Sigmoid colon (tissue), 7 donors: Measurements from ENCODE around the gene TJP2. TPM values are rescaled to one million over a fixed set of nuclear protein-coding genes. Genes with fewer than 3 reads are reported as not detected.

Experiments used
- DNase-seq: peaks from one replicate; pipeline ENCODE4 v3.0.0-alpha.2; 2019
- H3K27ac ChIP-seq, 4 donors: fragments of 200-600 bp; sonication (generic); one replicate each; pipeline ENCODE4 v1.5.1; 2016 to 2019; ENCODE audit warnings: mild to moderate bottlenecking in 1 of 4
- H3K27me3 ChIP-seq, 3 donors: fragments of 200-600 bp; sonication (generic); one replicate each; pipeline ENCODE4 v1.5.1; 2019; ENCODE audit warnings: mild to moderate bottlenecking in 1 of 3
- H3K36me3 ChIP-seq, 4 donors: fragments of 200-600 bp; sonication (generic); one replicate each; pipeline ENCODE4 v1.5.1; 2016 to 2019
- H3K4me1 ChIP-seq, 4 donors: fragments of 200-600 bp; sonication (generic); one replicate each; pipeline ENCODE4 v1.5.1; 2017 to 2019
- H3K4me3 ChIP-seq, 4 donors: fragments of 200-600 bp; sonication (generic); one replicate each; pipeline ENCODE4 v1.5.1; 2017 to 2019; ENCODE audit warnings: mild to moderate bottlenecking in 2 of 4, moderate library complexity in 1 of 4
- H3K9me3 ChIP-seq, 4 donors: fragments of 200-600 bp in 3 of 4; sonication (generic) in 3 of 4; one replicate each; pipeline versions ENCODE4 v1.5.1 to v1.6.1; 2013 to 2019
- EP300 ChIP-seq, 4 donors: sonication (generic); formaldehyde crosslinking; IDR thresholded peaks; one replicate each; pipeline ENCODE4 v1.6.1; 2017; ENCODE audit warnings: antibody characterized with exemption in 4 of 4
- POLR2A ChIP-seq, 2 donors: fragments of 450-650 bp; IDR thresholded peaks; one replicate each; pipeline ENCODE4 v1.6.1; 2016; ENCODE audit warnings: antibody characterized with exemption in 2 of 2, mild to moderate bottlenecking in 2 of 2, moderate library complexity in 2 of 2
- POLR2AphosphoS5 ChIP-seq, 4 donors: sonication (generic); formaldehyde crosslinking; IDR thresholded peaks; one replicate each; pipeline ENCODE4 v1.6.1; 2017; ENCODE audit warnings: antibody characterized with exemption in 4 of 4
- WGBS, 2 donors: extraction: QIAGEN DNeasy Blood & Tissue Kit; methylation state at CpG; one replicate each; pipeline ENCODE4 v1.1.7; 2013; 5-methylcytosine and 5-hydroxymethylcytosine counted together
- intact Hi-C: fragments of 100-400 bp; cut with DNase I; formaldehyde crosslinking; loops from one replicate; pipeline ENCODE4 v1.15.1; 2023
- polyA plus RNA-seq, 3 donors: library from polyadenylated mRNA; stranded (reverse); fragments of 200-250 nt; gene quantifications; one replicate each; pipeline ENCODE4 v1.2.3, GENCODE V29; 2013
- total RNA-seq, 4 donors: library from RNA; depleted of rRNA; stranded (reverse); fragments of >200 nt; gene quantifications; one replicate each; pipeline ENCODE4 v1.1.0, GENCODE V29; 2016
- TF ChIP-seq, protein P1 (sequence below), 4 experiments: fragments of 450-650 bp in 3 of 4; fragments of 200-600 bp in 1 of 4; IDR thresholded peaks; one replicate each; pipeline ENCODE4 v1.5.1; 2016 to 2019; ENCODE audit warnings: antibody characterized with exemption in 4 of 4, mild to moderate bottlenecking in 3 of 4, moderate library complexity in 2 of 4
- donor health status: healthy with polysubstance abuse.
- donor health status: Bipolar disorder and iron deficiency.
- donor health status: healthy.

TJP2 gene
- total and polyA plus RNA-seq, 7 donors, result 16.1 to 46.5 (median 27.8) TPM

DNA sequence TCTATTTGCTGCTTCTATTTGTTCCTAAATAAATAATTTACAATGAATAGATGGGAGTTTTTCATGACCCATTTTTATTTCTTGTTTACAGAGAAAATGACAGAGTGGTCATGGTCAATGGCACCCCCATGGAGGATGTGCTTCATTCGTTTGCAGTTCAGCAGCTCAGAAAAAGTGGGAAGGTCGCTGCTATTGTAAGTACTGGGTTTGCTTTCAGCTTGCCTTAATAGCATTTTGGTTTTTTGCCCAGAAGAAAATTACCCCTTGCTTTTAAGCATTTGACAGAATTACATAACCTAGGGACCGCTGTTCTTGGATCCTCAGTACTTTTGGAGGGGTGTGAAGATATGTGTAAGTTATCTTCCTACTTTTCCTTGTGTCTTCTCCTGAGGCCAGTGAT, 44.1 kb downstream of the TJP2 start:
- no peaks in the 10 kb centered on the region for H3K36me3 ChIP-seq
- H3K4me1 ChIP-seq, result peaks cover 0 to 6% (median 0%) of the 10 kb centered on the region in 4 donors
- intact Hi-C loops, result no loop called here
- DNase-seq, result no peak
- TF ChIP-seq POLR2A (IDR thresholded peaks at IDR 0.05) (no peak), EP300 (IDR thresholded peaks at IDR 0.05) (no peak), POLR2AphosphoS5 (IDR thresholded peaks at IDR 0.05) (no peak)
- TF ChIP-seq, protein P1, sequence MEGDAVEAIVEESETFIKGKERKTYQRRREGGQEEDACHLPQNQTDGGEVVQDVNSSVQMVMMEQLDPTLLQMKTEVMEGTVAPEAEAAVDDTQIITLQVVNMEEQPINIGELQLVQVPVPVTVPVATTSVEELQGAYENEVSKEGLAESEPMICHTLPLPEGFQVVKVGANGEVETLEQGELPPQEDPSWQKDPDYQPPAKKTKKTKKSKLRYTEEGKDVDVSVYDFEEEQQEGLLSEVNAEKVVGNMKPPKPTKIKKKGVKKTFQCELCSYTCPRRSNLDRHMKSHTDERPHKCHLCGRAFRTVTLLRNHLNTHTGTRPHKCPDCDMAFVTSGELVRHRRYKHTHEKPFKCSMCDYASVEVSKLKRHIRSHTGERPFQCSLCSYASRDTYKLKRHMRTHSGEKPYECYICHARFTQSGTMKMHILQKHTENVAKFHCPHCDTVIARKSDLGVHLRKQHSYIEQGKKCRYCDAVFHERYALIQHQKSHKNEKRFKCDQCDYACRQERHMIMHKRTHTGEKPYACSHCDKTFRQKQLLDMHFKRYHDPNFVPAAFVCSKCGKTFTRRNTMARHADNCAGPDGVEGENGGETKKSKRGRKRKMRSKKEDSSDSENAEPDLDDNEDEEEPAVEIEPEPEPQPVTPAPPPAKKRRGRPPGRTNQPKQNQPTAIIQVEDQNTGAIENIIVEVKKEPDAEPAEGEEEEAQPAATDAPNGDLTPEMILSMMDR (IDR thresholded peaks at IDR 0.05), result no peak
- no peaks in the 10 kb centered on the region for H3K27me3 ChIP-seq
- no peak overlapping the region for H3K4me3 ChIP-seq
- H3K9me3 ChIP-seq, result no peaks in the 10 kb centered on the region
- 93 to 95% methylated on average over 3 of the region's 3 CpGs for WGBS, 2 donors
- no peak overlapping the region for H3K27ac ChIP-seq

DNA sequence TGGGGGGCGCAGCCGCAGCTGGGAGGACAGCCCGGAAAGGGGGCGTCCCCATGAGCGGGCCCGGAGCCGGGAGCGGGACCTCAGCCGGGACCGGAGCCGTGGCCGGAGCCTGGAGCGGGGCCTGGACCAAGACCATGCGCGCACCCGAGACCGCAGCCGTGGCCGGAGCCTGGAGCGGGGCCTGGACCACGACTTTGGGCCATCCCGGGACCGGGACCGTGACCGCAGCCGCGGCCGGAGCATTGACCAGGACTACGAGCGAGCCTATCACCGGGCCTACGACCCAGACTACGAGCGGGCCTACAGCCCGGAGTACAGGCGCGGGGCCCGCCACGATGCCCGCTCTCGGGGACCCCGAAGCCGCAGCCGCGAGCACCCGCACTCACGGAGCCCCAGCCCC, 47.0 kb downstream of the TJP2 start:
- Histone ChIP-seq H3K4me1 (peaks cover 0 to 1% (median 0%) of the 10 kb centered on the region in 4 donors), H3K27me3 (no peaks in the 10 kb centered on the region), H3K36me3 (peaks cover 0 to 9% (median 0%) of the 10 kb centered on the region in 4 donors), H3K27ac (no peak overlapping the region), H3K9me3 (no peaks in the 10 kb centered on the region), H3K4me3 (no peak overlapping the region)
- intact Hi-C loops, result no loop called here
- DNase-seq, result no peak
- WGBS, 2 donors, result 98% methylated on average over 47 of the region's 47 CpGs
- TF ChIP-seq POLR2A (IDR thresholded peaks at IDR 0.05) (no peak), EP300 (IDR thresholded peaks at IDR 0.05) (no peak), POLR2AphosphoS5 (IDR thresholded peaks at IDR 0.05) (no peak)
- TF ChIP-seq, protein P1 (IDR thresholded peaks at IDR 0.05), result no peak

DNA sequence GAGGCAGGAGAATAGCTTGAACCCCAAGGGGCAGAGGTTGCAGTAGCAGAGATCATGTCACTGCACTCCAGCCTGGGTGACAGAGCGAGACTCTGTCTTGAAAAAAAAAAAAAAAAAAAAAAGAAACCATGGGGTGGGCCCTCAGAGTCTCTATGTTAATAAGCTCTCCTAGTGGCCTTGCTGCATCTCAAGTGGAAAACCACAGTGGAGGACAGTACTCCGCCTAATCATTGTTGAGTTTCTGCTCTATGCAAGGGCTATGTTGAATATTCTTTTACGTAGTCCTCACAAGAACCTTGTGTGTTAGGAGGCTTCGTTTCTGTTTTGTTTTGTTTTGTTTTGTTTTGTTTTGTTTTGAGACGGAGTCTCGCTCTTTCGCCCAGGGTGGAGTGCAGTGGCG, 48.9 kb downstream of the TJP2 start:
- Histone ChIP-seq H3K27me3 (no peaks in the 10 kb centered on the region), H3K36me3 (peaks cover 0 to 13% (median 0%) of the 10 kb centered on the region in 4 donors), H3K4me3 (no peak overlapping the region), H3K9me3 (no peaks in the 10 kb centered on the region), H3K4me1 (no peaks in the 10 kb centered on the region), H3K27ac (no peak overlapping the region)
- TF ChIP-seq, protein P1 (IDR thresholded peaks at IDR 0.05), result no peak
- TF ChIP-seq POLR2A (IDR thresholded peaks at IDR 0.05), result no peak
- TF ChIP-seq EP300 (IDR thresholded peaks at IDR 0.05), result no peak
- intact Hi-C loops, result no loop called here
- no peak for DNase-seq
- WGBS, 2 donors, result 96% methylated on average over 8 of the region's 8 CpGs

DNA sequence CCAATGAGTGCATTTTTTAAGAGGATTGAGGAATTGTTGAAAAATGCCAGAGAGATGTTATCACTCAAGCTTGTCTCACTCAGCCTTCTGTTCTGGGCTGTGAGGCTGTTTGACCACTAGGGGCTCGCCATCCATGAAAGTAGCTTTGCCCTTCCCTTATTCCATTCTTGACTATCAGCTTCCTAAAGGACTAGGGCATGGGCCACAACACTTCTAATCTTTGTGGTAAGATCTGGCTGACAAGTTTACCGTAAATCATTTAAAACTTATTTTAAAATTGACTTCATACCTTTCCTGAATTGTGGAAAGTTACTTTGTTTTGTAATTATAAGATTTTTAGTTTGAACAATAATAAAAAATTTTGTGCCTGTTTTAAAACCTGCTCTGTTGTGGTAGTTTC, 49.5 kb downstream of the TJP2 start:
- intact Hi-C loops, result no loop called here

DNA sequence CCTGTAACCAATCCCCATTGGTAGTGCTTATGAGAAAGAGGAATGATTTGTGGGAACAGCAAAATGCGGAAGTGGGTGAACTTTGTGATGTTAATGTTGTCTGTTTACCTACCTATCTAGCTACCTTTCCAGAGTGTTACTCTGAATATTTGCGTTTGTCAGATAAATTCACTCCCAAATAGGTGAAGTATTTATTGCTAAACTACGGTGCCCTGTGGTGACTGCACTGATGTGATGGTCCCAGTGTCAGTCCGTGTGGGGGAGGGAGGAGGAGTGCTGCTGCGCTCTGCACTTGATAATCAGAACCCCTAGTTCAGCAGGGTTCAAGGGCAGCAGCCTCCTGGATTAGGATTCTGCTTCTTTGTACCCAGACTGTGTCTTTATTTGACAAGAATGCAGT, 55.3 kb downstream of the TJP2 start:
- peaks cover 0 to 40% (median 0%) of the 10 kb centered on the region in 4 donors for H3K36me3 ChIP-seq
- 87 to 88% methylated on average over 5 of the region's 5 CpGs for WGBS, 2 donors

More for the DNA sequence above, 49.5 kb downstream of the TJP2 start:
- peaks cover 0 to 19% (median 0%) of the 10 kb centered on the region in 4 donors for H3K36me3 ChIP-seq
- H3K4me3 ChIP-seq, result no peak overlapping the region
- TF ChIP-seq EP300 (IDR thresholded peaks at IDR 0.05), result no peak
- TF ChIP-seq, protein P1 (IDR thresholded peaks at IDR 0.05), result peak in 3 of 4 experiments; percentile 26 to 52 (median 31)
- H3K9me3 ChIP-seq, result no peaks in the 10 kb centered on the region
- no peak overlapping the region for H3K27ac ChIP-seq
- H3K4me1 ChIP-seq, result no peaks in the 10 kb centered on the region
- 77 to 81% methylated on average over 2 of the region's 2 CpGs for WGBS, 2 donors
- no peak for DNase-seq
- H3K27me3 ChIP-seq, result no peaks in the 10 kb centered on the region

More for the DNA sequence above, 55.3 kb downstream of the TJP2 start:
- Histone ChIP-seq H3K27me3 (no peaks in the 10 kb centered on the region), H3K4me3 (no peak overlapping the region), H3K9me3 (no peaks in the 10 kb centered on the region), H3K27ac (no peak overlapping the region), H3K4me1 (no peaks in the 10 kb centered on the region)
- intact Hi-C loops, result no loop called here
- no peak for TF ChIP-seq POLR2AphosphoS5 (IDR thresholded peaks at IDR 0.05)
- no peak for TF ChIP-seq POLR2A (IDR thresholded peaks at IDR 0.05)
- TF ChIP-seq, protein P1 (IDR thresholded peaks at IDR 0.05), result no peak
- TF ChIP-seq EP300 (IDR thresholded peaks at IDR 0.05), result no peak
- no peak for DNase-seq
